Forelimb muscle (tissue), 1 donor: Measurements from ENCODE around the gene OR51I2. TPM values are rescaled to one million over a fixed set of nuclear protein-coding genes. Genes with fewer than 3 reads are reported as not detected.

Source experiments
- DNase-seq: peaks from one replicate; pipeline ENCODE4 v3.0.0-alpha.2; 2013; ENCODE audit warnings: low read depth
- polyA plus RNA-seq: library from polyadenylated mRNA; unstranded; fragments of 120-200 nt; gene quantifications from one replicate; pipeline ENCODE4 v1.2.1, GENCODE V29; 2013; ENCODE audit not compliant: insufficient read length

The OR51I2 gene
- polyA plus RNA-seq, 1 donor = not detected

DNA sequence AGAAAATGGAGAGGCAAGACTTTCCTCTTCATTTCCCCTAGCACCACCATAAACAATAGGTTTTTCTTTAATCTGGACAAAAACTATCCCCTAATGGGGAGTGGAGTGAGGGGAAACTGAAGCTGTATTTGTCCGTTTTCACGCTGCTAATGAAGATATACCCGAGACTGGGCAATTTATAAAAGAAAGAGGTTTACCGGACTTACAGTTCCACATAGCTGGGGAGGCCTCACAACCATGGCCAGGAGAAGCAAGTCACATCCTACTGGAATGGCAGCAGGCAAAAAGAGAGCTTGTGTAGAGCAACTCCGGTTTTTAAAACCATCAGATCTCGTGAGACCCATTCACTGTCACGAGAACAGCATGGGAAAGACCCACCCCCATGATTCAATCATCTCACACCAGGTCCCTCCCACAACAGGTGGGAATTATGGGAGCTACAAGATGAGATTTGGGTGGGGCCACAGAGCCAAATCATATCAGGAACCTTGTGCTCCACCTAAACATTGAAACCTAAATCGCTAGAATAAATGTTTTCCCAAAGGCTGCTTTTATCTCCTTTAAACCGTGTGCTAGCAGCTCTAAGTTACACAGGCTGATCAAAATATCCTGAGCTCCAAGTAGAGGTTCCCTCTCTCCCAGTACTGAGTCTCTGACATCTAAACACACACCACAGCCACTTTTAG is 56.4 kb downstream of the OR51I2 start:
- no peak for DNase-seq

Other genes starting within 250 kb of the OR51I2 start
- gene OR51V1, start 248.6 kb upstream of the OR51I2 start, polyA plus RNA-seq = not detected
- gene HBB, start 222.3 kb upstream of the OR51I2 start, polyA plus RNA-seq = 273 TPM
- not detected for gene HBD, start 214.8 kb upstream of the OR51I2 start, polyA plus RNA-seq
- gene HBG1, start 199.5 kb upstream of the OR51I2 start, polyA plus RNA-seq = 9.4 TPM
- 4,005 TPM for gene HBG2, start 194.5 kb upstream of the OR51I2 start, polyA plus RNA-seq
- gene HBE1, start 179.4 kb upstream of the OR51I2 start, polyA plus RNA-seq = 5.5 TPM
- gene OR51B4, start 147.4 kb upstream of the OR51I2 start, polyA plus RNA-seq = not detected
- not detected for gene OR51B2, start 125.0 kb upstream of the OR51I2 start, polyA plus RNA-seq
- gene OR51B5, start 105.8 kb upstream of the OR51I2 start, polyA plus RNA-seq = 0.15 TPM
- not detected for gene OR51B6, start 97.8 kb upstream of the OR51I2 start, polyA plus RNA-seq
- not detected for gene OR51M1, start 65.5 kb upstream of the OR51I2 start, polyA plus RNA-seq
- not detected for gene OR51Q1, start 27.2 kb upstream of the OR51I2 start, polyA plus RNA-seq
- gene OR51I1, start 7.8 kb upstream of the OR51I2 start, polyA plus RNA-seq = not detected
- not detected for gene OR52D1, start 39.4 kb downstream of the OR51I2 start, polyA plus RNA-seq
- not detected for gene UBQLN3, start 60.6 kb downstream of the OR51I2 start, polyA plus RNA-seq
- 0.18 TPM for gene UBQLNL, start 67.4 kb downstream of the OR51I2 start, polyA plus RNA-seq
- not detected for gene OR52H1, start 99.2 kb downstream of the OR51I2 start, polyA plus RNA-seq
- gene OR52B6, start 131.6 kb downstream of the OR51I2 start, polyA plus RNA-seq = not detected
- 1.4 TPM for gene TRIM6, start 147.3 kb downstream of the OR51I2 start, polyA plus RNA-seq
- 4.5 TPM for gene TRIM34, start 175.7 kb downstream of the OR51I2 start, polyA plus RNA-seq
- gene TRIM5, start 235.8 kb downstream of the OR51I2 start, polyA plus RNA-seq = 11.4 TPM
- 8.1 TPM for gene TRIM22, start 240.5 kb downstream of the OR51I2 start, polyA plus RNA-seq